ENCODE results near the gene NPFF.

NPFF gene

DNA sequence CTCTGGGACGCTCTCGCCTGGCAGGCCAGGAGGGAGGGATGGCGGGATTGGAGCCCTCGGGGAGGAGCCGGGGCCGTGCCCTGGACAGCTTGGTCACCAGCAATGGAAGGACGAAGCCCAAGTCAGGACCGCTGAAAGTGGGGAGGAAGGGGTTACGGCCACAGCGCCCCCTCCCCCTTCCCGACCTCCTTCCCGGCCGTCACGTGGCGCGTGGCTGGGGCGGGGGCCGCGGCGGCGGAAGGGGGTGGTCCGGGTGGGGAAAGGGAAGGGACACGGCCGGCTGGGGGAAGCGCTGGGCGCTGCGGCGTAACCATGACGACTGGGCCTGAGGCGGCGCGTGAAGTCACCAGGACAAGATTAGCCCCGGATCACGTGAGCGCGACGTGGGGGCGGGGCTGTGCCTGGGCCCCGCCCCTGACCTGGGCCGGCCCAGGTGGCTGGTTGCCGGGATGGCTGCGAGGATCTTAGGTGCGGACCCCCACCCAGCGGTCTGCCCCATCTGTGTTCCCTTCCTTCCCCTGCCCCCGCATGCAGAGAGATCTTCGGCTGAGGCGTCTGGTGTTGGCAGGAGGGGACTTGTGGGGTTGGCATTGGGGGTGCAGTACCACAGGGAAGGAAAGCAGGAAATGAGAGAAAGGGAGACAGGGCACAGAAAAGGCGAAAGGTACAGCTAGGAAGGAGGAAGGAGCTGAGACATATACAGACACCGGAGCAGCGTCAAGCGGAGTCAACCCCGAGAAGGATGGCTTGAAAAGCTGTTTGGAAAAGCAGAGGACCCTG is 14.3 kb downstream of the NPFF start:
- TF ChIP-seq, protein P1, sequence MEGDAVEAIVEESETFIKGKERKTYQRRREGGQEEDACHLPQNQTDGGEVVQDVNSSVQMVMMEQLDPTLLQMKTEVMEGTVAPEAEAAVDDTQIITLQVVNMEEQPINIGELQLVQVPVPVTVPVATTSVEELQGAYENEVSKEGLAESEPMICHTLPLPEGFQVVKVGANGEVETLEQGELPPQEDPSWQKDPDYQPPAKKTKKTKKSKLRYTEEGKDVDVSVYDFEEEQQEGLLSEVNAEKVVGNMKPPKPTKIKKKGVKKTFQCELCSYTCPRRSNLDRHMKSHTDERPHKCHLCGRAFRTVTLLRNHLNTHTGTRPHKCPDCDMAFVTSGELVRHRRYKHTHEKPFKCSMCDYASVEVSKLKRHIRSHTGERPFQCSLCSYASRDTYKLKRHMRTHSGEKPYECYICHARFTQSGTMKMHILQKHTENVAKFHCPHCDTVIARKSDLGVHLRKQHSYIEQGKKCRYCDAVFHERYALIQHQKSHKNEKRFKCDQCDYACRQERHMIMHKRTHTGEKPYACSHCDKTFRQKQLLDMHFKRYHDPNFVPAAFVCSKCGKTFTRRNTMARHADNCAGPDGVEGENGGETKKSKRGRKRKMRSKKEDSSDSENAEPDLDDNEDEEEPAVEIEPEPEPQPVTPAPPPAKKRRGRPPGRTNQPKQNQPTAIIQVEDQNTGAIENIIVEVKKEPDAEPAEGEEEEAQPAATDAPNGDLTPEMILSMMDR (IDR thresholded peaks at IDR 0.05) = no peak
- Histone ChIP-seq H3K27me3 (no peaks in the 10 kb centered on the region), H3K27ac (peak overlapping the region; percentile 72 to 81), H3K4me1 (peaks cover 0 to 23% (median 19%) of the 10 kb centered on the region in 4 donors), H3K4me3 (peak overlapping the region; percentile 54 to 71), H3K9me3 (no peaks in the 10 kb centered on the region), H3K36me3 (peaks cover 0 to 3% (median 1%) of the 10 kb centered on the region in 3 donors)
- DNase-seq = peak; percentile 92 to 95
- intact Hi-C loops (cut with DNase I; ENCODE audit: low total_unique reads) = no loop called here

- intact Hi-C loops (cut with DNase I; ENCODE audit: low total_unique reads) = no loop called here
- H3K9me3 ChIP-seq = no peaks in the 10 kb centered on the region
- peak in 1 of 2 donors; percentile 29 for DNase-seq
- TF ChIP-seq, protein P1 (IDR thresholded peaks at IDR 0.05) = no peak
- peak overlapping the region; percentile 72 to 81 for H3K27ac ChIP-seq
- peak overlapping the region; percentile 54 to 71 for H3K4me3 ChIP-seq
- peaks cover 0 to 23% (median 19%) of the 10 kb centered on the region in 4 donors for H3K4me1 ChIP-seq
- H3K27me3 ChIP-seq = no peaks in the 10 kb centered on the region
- H3K36me3 ChIP-seq = peaks cover 0 to 12% (median 7%) of the 10 kb centered on the region in 3 donors
Observed at GRCh38 chr12:53492188-53492587, 15.1 kb downstream of the NPFF start.

DNA sequence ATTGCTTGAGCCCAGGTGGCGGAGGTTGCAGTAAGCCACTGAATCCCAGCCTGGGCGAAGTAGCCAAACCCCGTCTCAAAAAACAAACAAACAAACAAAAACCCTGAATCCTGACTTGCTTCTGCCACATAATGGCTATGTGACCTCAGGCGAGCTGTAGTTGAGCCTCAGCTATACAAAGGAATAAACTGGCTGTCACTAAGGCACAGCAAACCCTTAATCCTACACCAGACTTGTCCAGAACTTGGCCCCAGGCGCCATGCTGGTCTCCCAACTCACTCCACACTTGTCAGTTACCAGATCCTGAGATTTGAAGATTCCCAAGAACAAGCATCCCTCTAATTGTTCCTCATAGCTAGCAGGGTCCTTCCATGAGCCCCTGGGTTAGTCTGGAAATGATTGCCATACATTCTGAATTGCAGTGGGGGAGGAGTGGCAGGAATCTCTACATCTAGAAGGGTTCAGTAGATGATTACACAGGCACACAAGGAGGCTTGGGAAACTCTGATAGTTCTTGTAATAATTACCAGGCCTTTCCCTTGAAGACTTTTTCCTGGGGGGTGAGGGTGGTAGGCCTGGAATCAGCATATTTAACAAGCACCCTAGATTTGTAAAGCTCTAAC is 17.9 kb downstream of the NPFF start:
- intact Hi-C loops (cut with DNase I; ENCODE audit: low total_unique reads) = no loop called here
- H3K4me3 ChIP-seq = no peak overlapping the region
- TF ChIP-seq, protein P1 (IDR thresholded peaks at IDR 0.05) = no peak
- peaks cover 0 to 23% (median 17%) of the 10 kb centered on the region in 4 donors for H3K4me1 ChIP-seq
- H3K27ac ChIP-seq = no peak overlapping the region
- H3K9me3 ChIP-seq = no peaks in the 10 kb centered on the region
- no peaks in the 10 kb centered on the region for H3K27me3 ChIP-seq
- peak in 1 of 2 donors; percentile 24 for DNase-seq
- peaks cover 10 to 40% (median 31%) of the 10 kb centered on the region in 3 donors for H3K36me3 ChIP-seq

- H3K27ac ChIP-seq = no peak overlapping the region
Observed at GRCh38 chr12:53486736-53487487, 20.4 kb downstream of the NPFF start.

More at GRCh38 chr12:53486736-53487487, 20.4 kb downstream of the NPFF start:
- no peak for DNase-seq
- no peaks in the 10 kb centered on the region for H3K27me3 ChIP-seq
- intact Hi-C loops (cut with DNase I; ENCODE audit: low total_unique reads) = no loop called here
- peaks cover 0 to 6% (median 0%) of the 10 kb centered on the region in 4 donors for H3K4me1 ChIP-seq
- H3K4me3 ChIP-seq = no peak overlapping the region
- peaks cover 12 to 64% (median 55%) of the 10 kb centered on the region in 3 donors for H3K36me3 ChIP-seq
- H3K9me3 ChIP-seq = no peaks in the 10 kb centered on the region
- TF ChIP-seq, protein P1 (IDR thresholded peaks at IDR 0.05) = no peak
